NCI-H748 (cell line): ENCODE data around the gene PRRX2.
A peak's percentile ranks its signal among the peaks of the same experiment; 100 is the strongest.

ENCODE experiments used
- DNase-seq: peaks from one replicate; lab custom pipeline; 2025; ENCODE audit not compliant: unreplicated experiment; lab: John Stamatoyannopoulos, UW

PRRX2 gene

DNA sequence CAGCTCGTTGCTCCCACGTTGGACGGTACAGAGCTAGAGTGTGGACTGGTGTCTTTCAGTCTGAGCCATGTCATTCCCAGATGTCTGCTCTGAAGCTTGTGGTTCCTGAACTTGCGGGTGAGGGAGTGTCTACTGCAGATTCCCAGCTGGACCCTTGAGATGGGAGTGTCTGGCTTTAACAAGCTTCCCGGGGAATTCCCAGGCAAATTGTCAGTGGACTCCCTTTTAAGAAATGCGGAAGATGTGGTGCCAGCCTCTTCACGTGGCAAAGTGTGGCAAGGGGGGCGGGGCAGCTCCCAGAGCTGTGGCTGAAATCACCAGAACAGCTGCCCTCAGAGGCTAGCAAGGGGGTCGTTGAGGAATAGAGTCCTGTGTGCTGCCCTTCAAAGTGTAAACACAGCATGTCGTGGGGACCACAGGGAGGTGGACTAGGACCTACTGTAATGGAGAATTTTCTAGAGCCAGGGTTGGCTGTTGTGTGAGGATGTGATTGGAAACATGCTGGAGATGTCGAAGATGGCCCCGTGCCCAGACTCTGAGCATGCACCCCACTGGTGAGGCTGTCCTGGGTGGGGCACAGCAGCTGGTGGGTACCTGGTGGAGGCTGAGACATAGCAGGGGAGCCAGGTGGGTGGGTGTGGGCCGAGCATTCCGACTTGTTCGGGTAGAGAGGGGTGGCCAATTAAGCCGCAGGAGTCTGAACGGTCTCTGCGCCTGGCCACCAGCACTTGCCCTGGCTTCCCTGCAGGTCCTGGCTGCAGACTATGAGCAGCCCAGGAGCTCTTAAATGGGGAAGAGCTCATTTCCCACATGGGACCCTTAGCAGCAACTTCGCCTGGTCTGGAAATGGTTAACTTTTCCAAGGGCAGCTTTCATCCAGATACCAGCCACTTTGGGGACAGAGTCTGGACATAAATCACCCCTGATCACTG is 37.4 kb downstream of the PRRX2 start:
- DNase-seq: no peak

DNA sequence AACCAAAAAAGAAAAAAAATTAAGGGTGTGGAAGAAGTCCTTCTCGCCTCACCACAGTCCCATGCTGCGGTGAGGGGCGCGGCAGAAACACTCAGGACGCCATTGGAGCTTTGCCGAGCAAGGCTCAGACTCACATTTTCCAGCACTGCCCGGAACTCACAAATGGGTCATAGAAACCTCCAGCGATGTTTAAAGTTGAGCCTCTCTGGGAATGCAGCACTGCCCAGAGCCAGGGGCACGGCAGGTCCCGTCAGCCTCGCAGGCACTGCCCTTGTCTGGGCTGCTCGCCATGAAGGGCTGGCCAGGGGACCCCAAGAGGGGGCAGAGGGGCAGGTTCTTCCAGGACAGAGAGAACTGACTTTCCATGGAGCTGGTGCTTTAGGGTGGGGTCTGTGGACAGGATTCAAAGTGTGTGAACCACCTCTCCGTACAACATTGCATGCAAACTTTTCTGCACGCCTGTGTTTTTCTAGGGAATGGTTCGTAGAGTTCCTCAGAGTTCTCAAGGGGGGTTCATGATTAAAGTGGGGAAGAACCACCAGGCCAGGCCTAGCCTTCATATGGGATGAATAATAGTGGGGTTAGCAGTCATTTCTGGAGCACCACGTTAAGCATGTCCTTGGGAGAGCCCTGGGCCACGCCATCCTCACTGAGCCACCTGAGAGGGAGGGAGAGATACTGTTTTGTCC is 38.4 kb downstream of the PRRX2 start:
- DNase-seq: no peak

DNA sequence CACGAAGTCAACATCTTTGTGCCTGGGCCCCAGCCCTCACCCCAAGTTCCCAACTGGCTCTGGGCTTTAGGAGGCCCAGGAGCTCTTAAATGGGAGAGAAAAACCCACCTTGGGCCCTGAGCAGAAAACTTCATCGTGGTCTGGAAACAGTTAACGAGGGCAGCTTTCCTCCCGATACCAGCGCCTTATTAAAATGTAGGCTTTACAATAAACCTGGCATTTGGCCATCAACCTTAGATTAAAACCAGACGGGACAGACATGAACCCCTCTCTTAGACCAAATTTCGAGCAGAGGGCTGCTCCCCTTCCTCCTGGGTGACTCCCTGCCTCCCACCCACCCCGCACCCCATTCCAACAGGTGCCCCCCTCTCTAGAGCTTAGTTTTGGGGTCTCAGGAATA is 39.4 kb downstream of the PRRX2 start:
- no peak for DNase-seq

- no peak for DNase-seq
These were observed 43.3 kb downstream of the PRRX2 start for GRCh38 chr9:129708793-129709192.

GRCh38 chr9:129709438-129710168 is 44.2 kb downstream of the PRRX2 start:
- DNase-seq: no peak

DNA sequence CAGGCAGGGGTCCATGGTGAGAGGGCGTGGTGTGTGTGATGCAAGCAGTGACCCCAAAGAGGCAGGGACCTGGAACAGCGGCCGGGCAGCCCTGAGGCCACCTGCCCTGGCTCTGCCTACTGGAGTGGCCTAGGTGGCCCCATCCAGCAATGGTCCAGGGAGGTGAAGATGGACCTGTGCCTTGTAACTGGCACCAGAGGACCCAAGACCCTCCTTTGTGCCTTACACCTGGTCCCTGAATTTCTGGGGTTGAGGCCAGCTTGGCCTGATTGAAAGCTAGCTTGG is 44.7 kb downstream of the PRRX2 start:
- no peak for DNase-seq

DNA sequence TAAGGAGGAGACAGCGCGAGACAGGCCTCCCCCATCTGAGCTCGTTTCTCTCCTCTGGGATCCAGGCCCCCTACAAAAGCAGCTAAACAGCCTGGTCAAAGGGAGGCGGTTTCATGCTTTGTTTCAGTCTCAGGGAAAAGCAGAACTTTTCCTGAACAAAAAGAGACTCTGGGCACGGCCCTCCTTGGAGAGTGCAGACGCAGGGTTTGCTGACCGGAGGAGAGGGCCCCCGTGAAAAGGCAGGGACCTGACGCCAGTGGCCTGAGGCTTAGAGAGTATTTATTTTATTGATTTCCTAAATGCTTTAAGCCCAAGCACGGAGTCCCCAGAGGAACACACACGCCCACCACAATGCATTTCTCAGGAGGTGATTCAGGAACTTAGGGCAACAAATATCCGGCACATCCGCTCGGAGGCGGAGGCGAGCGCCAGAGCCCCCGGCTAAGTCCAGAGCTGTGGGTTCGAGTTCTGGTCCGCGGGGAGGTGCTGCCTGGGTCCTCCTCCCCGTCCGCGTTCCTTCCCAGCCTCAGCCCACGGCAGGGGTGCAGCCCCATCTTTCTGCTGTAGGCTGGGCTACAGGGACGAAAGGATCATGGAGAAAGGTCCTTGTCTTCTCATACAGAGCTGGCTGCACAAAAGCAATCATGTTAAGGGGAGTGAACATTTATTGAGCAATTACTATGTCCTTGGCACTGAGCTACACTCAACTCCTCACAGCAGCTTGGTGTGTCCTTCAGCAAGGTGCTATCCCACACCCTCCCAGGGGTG is 47.4 kb downstream of the PRRX2 start:
- no peak for DNase-seq

DNA sequence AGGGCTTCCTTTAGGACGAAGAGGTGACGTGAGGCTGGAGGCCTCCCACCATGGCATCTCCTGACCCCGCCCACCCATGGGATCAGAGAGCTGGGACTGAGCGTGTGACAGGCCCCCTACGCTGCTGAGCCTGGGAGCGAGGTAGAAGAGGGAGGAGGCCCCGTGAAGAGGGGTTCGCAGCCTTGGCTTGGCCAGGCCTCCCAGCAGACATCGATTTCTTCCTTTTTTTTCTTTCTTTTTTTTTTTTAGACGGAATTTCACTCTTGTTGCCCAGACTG is 47.9 kb downstream of the PRRX2 start:
- DNase-seq: no peak

DNA sequence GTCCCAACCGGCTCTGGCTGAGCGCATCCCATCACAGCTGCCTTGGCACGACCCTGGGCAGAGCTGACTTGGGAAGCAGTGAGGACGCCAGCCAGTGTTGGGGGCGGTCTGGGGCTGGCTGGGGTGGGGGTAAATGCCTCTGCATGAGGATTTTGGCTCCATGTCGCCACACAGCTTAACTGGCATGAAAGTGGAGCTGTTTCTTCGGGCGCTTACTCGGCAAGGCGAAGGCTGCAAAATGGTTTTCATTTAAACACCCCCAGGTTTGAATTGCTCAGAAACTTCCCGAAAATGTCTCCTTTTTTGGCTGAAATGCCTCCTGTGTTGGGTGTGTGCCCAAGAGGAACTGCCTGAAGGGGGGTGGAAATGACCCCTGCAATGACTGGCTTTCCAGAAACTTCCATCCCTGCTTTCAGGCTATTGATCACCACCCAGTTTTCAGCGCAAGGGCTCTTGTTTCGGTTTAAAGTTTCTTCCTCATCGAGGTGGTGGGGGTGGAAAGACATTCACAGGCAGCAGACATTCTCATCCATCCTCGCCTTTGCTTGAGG is 49.1 kb downstream of the PRRX2 start:
- DNase-seq: no peak

DNA sequence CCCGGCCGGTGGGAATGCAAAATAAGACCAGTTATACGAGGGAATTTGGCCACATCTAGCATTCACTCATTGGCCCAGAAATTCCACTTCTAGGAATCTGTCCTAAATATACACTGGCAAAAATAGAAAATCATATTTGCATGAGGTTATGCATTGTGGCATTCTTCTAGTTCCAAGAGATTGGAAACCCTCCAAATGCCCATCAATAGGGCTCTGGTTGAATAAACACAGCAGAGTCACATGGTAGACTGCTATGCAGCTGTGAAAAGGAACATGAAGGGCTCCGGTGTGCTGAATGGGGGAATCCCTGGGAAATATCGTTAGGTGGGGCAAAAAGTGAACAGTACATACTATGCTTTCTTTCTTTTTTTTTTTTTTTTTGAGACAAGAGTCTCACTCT is 50.6 kb downstream of the PRRX2 start:
- DNase-seq: no peak

DNA sequence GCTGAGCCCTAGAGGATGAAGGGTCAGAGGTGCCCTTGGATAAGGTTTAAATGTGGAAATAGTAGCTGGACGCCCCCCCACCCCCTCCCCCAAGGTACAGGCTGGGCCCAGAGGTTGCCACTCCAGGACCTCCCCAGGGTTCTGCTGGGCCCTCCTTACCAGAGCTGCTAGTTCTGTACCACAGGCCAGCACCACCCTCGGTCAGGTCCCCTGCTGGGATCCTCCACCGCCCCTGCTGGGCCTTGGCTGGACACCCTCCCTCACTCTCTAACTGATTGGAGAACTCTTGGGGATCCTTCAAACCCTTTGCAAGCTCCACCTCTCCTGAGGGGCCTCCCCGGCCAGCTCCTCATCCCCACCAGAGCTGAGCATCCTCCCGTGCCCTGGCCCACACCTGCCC is 52.5 kb downstream of the PRRX2 start:
- no peak for DNase-seq

DNA sequence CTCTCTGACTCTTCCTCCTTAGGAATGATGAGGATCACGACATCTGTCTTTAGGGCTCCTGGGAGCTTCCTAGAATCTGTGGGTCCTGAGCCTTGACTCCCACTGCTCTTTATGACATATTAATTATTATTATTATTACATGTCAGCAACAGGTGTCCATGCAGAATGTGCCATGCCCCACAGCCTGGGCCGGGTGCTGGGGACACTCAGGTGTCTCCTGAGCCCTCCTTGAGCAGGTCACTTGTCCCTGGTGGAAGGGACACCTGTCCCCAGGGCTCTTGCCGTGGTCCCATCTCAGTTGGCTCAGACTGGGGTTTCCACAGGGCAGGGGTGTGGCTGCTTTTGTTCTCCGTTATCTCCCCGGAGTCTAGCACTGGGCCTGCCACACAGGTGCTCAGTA is 53.2 kb downstream of the PRRX2 start:
- no peak for DNase-seq

GRCh38 chr9:129719135-129719534 is 53.7 kb downstream of the PRRX2 start:
- DNase-seq: no peak

DNA sequence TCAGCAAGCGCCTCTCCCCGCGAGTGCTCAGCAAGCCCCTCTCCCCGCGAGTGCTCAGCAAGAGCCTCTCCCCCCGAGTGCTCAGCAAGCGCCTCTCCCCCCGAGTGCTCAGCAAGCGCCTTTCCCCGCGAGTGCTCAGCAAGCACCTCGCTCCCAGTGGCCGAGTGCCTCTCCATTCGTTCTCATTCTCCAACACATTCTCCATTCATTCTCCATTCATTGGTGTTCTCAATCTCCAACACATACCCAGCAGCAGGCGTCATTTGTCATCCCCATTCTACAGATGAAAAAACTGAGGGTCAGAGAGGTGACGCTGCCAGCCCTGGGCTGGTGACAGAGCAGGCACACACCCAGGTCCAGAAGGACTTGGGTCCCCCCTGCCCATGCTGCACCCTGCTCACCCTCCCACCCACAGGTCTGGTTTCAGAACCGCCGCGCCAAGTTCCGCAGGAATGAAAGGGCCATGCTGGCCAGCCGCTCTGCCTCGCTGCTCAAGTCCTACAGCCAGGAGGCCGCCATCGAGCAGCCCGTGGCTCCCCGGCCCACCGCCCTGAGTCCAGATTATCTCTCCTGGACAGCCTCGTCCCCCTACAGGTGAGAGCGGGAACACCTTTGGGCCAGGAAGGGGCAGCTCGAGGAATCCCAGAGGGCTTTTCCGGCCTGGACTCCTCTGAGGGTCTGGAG is 54.9 kb downstream of the PRRX2 start:
- DNase-seq: no peak

GRCh38 chr9:129720865-129721545 is 55.6 kb downstream of the PRRX2 start:
- no peak for DNase-seq

DNA sequence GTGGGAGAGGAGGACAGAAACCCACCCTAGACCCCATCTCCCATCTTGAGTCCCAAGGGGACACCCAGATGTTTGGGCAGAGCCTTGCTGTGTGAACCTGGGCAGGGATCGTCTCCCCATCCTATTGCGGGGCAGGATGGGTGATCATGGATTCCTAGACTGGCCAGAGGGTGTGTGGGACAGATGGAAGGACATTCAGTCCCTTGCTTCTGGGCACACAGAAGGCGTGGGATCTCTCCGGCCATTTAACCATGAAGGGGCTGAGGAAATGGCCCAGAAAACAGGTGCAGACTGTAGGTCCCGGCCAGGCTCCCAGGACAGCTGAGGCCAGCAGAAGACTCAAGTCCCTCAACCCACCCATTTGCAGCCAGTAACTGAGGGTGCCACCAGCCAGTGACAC is 57.5 kb downstream of the PRRX2 start:
- DNase-seq: no peak

GRCh38 chr9:129724456-129725190 is 59.2 kb downstream of the PRRX2 start:
- no peak for DNase-seq

GRCh38 chr9:129725795-129726251 is 60.4 kb downstream of the PRRX2 start:
- DNase-seq: peak; percentile 22
